ENCODE data around the gene TNNT2. TPM values are rescaled to one million over a fixed set of nuclear protein-coding genes. Genes with fewer than 3 reads are reported as not detected.

Gene TNNT2
- total RNA-seq, 1 donor from 2014 or later = 1.9 TPM

DNA sequence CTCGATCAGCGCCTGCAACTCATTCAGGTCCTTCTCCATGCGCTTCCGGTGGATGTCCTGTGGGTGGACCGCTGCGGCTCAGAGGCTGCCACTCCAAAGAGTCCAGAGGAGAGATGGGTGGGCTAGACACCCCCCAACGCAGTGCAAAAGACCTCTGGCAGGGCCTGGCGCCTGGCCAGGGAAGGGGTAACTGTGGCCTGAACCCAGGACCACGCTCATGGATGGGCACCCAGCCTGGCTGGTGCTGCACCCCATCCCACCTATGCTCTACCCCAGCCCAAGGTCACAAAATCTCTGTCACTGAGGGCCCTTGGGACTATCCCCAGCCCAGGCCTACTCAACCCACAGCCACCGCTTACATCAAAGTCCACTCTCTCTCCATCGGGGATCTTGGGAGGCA, 12.2 kb downstream of the TNNT2 start:
- Mint-ChIP-seq H3K9me3 (ENCODE audit: low read depth) (no peaks in the 10 kb centered on the region), H3K27ac (no peak overlapping the region), H3K36me3 (ENCODE audit: insufficient read depth) (no peaks in the 10 kb centered on the region), H3K4me3 (ENCODE audit: low read depth) (no peak overlapping the region), H3K27me3 (peaks cover 32% of the 10 kb centered on the region), H3K4me1 (ENCODE audit: low read depth) (no peaks in the 10 kb centered on the region)
- TF ChIP-seq, protein P1, sequence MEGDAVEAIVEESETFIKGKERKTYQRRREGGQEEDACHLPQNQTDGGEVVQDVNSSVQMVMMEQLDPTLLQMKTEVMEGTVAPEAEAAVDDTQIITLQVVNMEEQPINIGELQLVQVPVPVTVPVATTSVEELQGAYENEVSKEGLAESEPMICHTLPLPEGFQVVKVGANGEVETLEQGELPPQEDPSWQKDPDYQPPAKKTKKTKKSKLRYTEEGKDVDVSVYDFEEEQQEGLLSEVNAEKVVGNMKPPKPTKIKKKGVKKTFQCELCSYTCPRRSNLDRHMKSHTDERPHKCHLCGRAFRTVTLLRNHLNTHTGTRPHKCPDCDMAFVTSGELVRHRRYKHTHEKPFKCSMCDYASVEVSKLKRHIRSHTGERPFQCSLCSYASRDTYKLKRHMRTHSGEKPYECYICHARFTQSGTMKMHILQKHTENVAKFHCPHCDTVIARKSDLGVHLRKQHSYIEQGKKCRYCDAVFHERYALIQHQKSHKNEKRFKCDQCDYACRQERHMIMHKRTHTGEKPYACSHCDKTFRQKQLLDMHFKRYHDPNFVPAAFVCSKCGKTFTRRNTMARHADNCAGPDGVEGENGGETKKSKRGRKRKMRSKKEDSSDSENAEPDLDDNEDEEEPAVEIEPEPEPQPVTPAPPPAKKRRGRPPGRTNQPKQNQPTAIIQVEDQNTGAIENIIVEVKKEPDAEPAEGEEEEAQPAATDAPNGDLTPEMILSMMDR (IDR thresholded peaks at IDR 0.05; ENCODE audit: unreplicated experiment) = no peak
- DNase-seq (ENCODE audit: low spot score, unreplicated experiment) = no peak

DNA sequence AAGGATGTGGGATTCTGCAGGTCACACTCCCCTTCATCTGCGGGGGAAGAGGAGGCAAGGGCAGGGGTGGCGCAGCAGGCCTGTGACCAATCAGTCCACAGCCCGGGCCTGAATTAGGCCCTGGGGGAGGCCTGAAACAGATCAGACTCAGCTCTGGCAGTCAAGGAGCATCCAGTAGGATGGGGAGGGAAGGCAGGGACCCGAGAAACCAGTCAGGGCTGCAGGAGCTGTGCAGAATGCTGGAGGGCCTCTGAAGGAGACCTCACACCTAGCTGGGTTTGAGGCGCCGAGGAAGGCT, 12.7 kb downstream of the TNNT2 start:
- H3K4me1 Mint-ChIP-seq (ENCODE audit: low read depth) = no peaks in the 10 kb centered on the region
- peaks cover 32% of the 10 kb centered on the region for H3K27me3 Mint-ChIP-seq
- no peaks in the 10 kb centered on the region for H3K36me3 Mint-ChIP-seq (ENCODE audit: insufficient read depth)
- TF ChIP-seq, protein P1 (IDR thresholded peaks at IDR 0.05; ENCODE audit: unreplicated experiment) = no peak
- no peak overlapping the region for H3K27ac Mint-ChIP-seq
- H3K4me3 Mint-ChIP-seq (ENCODE audit: low read depth) = no peak overlapping the region
- H3K9me3 Mint-ChIP-seq (ENCODE audit: low read depth) = no peaks in the 10 kb centered on the region
- DNase-seq (ENCODE audit: low spot score, unreplicated experiment) = no peak

DNA sequence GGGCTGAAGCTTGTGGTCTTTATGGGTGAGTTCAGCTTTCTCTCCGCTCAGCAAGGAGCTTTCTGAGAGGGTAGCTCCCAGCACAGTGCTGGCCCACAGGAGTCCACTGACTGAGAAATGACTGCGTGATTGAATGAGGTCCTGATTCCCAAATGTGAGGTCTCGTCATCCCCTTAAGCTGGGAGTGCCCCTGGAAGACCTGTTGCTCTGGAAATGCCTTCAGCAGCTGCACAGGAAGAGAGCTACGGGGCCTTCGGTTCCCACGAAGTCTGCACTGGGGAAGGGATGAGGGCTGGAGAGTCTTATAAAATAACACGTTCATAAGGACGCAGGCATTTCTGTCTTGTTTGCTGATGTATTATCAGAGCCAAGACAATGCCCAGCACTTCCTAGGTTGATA, 14.0 kb downstream of the TNNT2 start:
- TF ChIP-seq, protein P1 (IDR thresholded peaks at IDR 0.05; ENCODE audit: unreplicated experiment) = no peak
- H3K9me3 Mint-ChIP-seq (ENCODE audit: low read depth) = no peaks in the 10 kb centered on the region
- H3K36me3 Mint-ChIP-seq (ENCODE audit: insufficient read depth) = no peaks in the 10 kb centered on the region
- no peak overlapping the region for H3K4me3 Mint-ChIP-seq (ENCODE audit: low read depth)
- H3K4me1 Mint-ChIP-seq (ENCODE audit: low read depth) = peaks cover 4% of the 10 kb centered on the region
- H3K27ac Mint-ChIP-seq = no peak overlapping the region
- peaks cover 27% of the 10 kb centered on the region for H3K27me3 Mint-ChIP-seq
- DNase-seq (ENCODE audit: low spot score, unreplicated experiment) = no peak

DNA sequence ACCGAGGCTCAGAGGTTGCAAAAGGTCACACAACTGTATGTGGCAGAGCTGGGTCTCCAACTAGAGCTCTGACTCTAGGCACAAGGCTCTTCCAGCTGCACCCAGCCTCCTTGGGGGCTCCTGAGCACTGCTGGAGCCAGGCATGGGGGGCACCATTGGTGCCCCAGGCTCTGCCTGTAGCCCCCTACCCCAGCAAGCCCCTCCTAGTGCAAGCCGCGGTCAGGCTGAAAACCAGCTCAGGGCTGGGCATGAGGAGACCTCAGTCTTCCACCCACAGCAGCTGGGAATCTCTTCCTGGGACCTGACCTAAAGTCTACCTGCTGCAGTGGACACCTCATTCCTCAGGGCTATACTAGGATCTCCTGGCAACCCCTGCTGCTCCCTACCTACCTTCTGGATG, 14.6 kb downstream of the TNNT2 start:
- Mint-ChIP-seq H3K36me3 (ENCODE audit: insufficient read depth) (no peaks in the 10 kb centered on the region), H3K4me3 (ENCODE audit: low read depth) (no peak overlapping the region), H3K4me1 (ENCODE audit: low read depth) (peaks cover 4% of the 10 kb centered on the region), H3K9me3 (ENCODE audit: low read depth) (no peaks in the 10 kb centered on the region), H3K27me3 (peaks cover 26% of the 10 kb centered on the region), H3K27ac (no peak overlapping the region)
- TF ChIP-seq, protein P1 (IDR thresholded peaks at IDR 0.05; ENCODE audit: unreplicated experiment) = no peak
- DNase-seq (ENCODE audit: low spot score, unreplicated experiment) = no peak

DNA sequence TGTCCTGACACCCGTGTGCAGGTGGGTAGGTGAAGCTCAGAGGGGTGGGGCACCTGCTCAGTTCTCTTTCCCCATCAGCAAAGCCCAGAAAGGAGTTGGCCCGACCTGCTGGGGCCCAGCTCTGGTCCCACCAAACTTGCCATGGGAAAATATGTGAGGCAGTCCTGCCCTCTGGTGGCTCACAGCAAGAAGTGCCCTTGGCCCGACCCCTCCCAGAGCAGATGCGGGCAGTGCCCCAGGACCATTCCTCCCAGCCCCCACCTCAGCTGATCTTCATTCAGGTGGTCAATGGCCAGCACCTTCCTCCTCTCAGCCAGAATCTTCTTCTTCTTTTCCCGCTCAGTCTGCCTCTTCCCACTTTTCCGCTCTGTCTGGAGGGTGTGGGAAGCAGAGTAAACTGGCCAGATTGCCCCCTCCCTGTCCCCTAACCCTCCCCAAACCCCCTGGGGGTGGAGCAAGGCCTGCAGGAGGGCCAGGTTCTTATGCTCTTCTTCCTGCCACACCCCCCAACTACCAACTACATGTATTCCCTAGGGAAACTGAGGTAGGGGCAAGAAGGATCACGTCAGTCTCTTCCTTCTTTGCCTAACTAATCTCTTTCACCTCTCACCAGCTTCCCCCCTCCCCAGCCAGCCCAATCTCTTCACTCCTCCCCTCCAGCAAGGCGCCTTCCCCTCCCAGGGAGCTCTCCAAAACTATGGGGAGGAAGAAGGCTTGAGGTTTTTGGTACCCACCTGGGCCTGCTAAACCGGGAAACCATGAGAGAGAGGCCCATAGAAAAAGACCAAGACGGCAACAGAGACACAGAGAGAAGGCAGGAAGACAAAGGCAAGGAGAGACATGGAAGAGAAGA, 15.6 kb downstream of the TNNT2 start:
- Mint-ChIP-seq H3K27me3 (peaks cover 25% of the 10 kb centered on the region), H3K4me1 (ENCODE audit: low read depth) (peaks cover 4% of the 10 kb centered on the region), H3K27ac (no peak overlapping the region), H3K36me3 (ENCODE audit: insufficient read depth) (no peaks in the 10 kb centered on the region), H3K4me3 (ENCODE audit: low read depth) (no peak overlapping the region), H3K9me3 (ENCODE audit: low read depth) (no peaks in the 10 kb centered on the region)
- DNase-seq (ENCODE audit: low spot score, unreplicated experiment) = peak; percentile 48
- TF ChIP-seq, protein P1 (IDR thresholded peaks at IDR 0.05; ENCODE audit: unreplicated experiment) = peak; percentile 94

All from progenitor cell of endocrine pancreas (in vitro differentiated cells).